Transverse colon (tissue), 4 donors: Measurements from ENCODE around the gene UVRAG. TPM values are rescaled to one million over a fixed set of nuclear protein-coding genes. Genes with fewer than 3 reads are reported as not detected.
A peak's percentile ranks its signal among the peaks of the same experiment; 100 is the strongest.

Experiments used
- DNase-seq: peaks from one replicate; pipeline ENCODE4 v3.0.0-alpha.2; 2019
- H3K27ac ChIP-seq, 4 donors: fragments of 200-600 bp; sonication (generic); 2 replicates each; pipeline ENCODE4 v1.5.1; 2016 to 2018; ENCODE audit warnings: inconsistent platforms in 4 of 4
- H3K27me3 ChIP-seq: fragments of 200-600 bp; sonication (generic); 2 replicates; pipeline ENCODE4 v1.5.1; 2017; ENCODE audit warnings: inconsistent platforms
- H3K36me3 ChIP-seq, 4 donors: fragments of 200-600 bp; sonication (generic); 2 replicates each; pipeline ENCODE4 v1.5.1; 2017 to 2019; ENCODE audit warnings: inconsistent platforms in 4 of 4
- H3K4me1 ChIP-seq, 4 donors: fragments of 200-600 bp; sonication (generic); 2 replicates each; pipeline ENCODE4 v1.5.1; 2017 to 2020; ENCODE audit warnings: inconsistent platforms in 4 of 4
- H3K4me3 ChIP-seq, 4 donors: fragments of 200-600 bp; sonication (generic); 1 replicate in 1 of 4; 2 replicates in 3 of 4; pipeline versions ENCODE4 v1.5.1 to v1.6.1; 2017 to 2019; ENCODE audit warnings: inconsistent platforms in 4 of 4
- H3K9me3 ChIP-seq, 2 donors: fragments of 200-600 bp; sonication (generic); 2 replicates each; pipeline ENCODE4 v1.5.1; 2017 to 2019; ENCODE audit warnings: inconsistent platforms in 2 of 2
- CTCF ChIP-seq, 5 experiments: fragments of 200-600 bp in 3 of 5; fragments of 450-650 bp in 2 of 5; sonication (generic) in 3 of 5; IDR thresholded peaks; 1 replicate in 2 of 5; 2 replicates in 3 of 5; pipeline ENCODE4 v1.5.1; 2016 to 2017; ENCODE audit warnings: antibody characterized with exemption in 5 of 5, inconsistent platforms in 3 of 5, mild to moderate bottlenecking in 2 of 5, moderate library complexity in 1 of 5
- EP300 ChIP-seq: sonication (generic); formaldehyde crosslinking; IDR thresholded peaks from one replicate; pipeline ENCODE4 v1.6.1; 2017; ENCODE audit warnings: antibody characterized with exemption, low read depth
- POLR2A ChIP-seq: fragments of 450-650 bp; IDR thresholded peaks from one replicate; pipeline ENCODE4 v1.6.1; 2016; ENCODE audit warnings: antibody characterized with exemption, mild to moderate bottlenecking, moderate library complexity
- POLR2AphosphoS5 ChIP-seq, 3 donors: sonication (generic); formaldehyde crosslinking; IDR thresholded peaks; one replicate each; pipeline ENCODE4 v1.6.1; 2016; ENCODE audit warnings: antibody characterized with exemption in 3 of 3
- WGBS, 2 donors: methylation state at CpG; one replicate each; pipeline ENCODE4 v1.1.5; 2018; ENCODE audit warnings: low coverage in 1 of 2; 5-methylcytosine and 5-hydroxymethylcytosine counted together
- in situ Hi-C, 4 donors: fragments of 200-750 bp; cut with MboI; loops; one replicate each; pipeline versions ENCODE4 v1.15.0 to v1.15.1; 2017; ENCODE audit warnings: low sequenced_read_pairs in 3 of 4, low pct_ligation_motif_present in 1 of 4, low pct_unique_long_range_greater_than_20kb in 1 of 4
- intact Hi-C: fragments of 100-400 bp; cut with DNase I; formaldehyde crosslinking; loops from one replicate; pipeline ENCODE4 v1.15.1; 2023; ENCODE audit warnings: low total_unique reads
- total RNA-seq, 4 donors: library from RNA; depleted of rRNA; stranded (reverse); fragments of >200 nt; gene quantifications; one replicate each; pipeline ENCODE4 v1.1.0, GENCODE V29; 2016

Gene UVRAG
- total RNA-seq, 4 donors from 2014 or later: 12.7 to 34.6 (median 19.3) TPM

- H3K27ac ChIP-seq: no peak overlapping the region
- intact Hi-C loops (no loop called here), in situ Hi-C loops (no loop called here)
- WGBS, 2 donors: 79 to 83% methylated on average over 1 to 6 of the region's 6 CpGs
- H3K4me3 ChIP-seq: no peak overlapping the region
- H3K36me3 ChIP-seq: no peaks in the 10 kb centered on the region
- peak; percentile 14 for DNase-seq
- peaks cover 11% of the 10 kb centered on the region for H3K27me3 ChIP-seq
- peaks cover 10 to 17% (median 15%) of the 10 kb centered on the region in 4 donors for H3K4me1 ChIP-seq
- TF ChIP-seq POLR2A (no peak), EP300 (no peak), CTCF (IDR thresholded peaks at IDR 0.05) (no peak), POLR2AphosphoS5 (IDR thresholded peaks at IDR 0.05) (no peak)
- H3K9me3 ChIP-seq: no peaks in the 10 kb centered on the region
These were observed 43.2 kb upstream of the UVRAG start for GRCh38 chr11:75771646-75772410.

- peak; percentile 18 for DNase-seq
- 50 to 66% methylated on average over 3 to 5 of the region's 5 CpGs for WGBS, 2 donors
- Histone ChIP-seq H3K36me3 (no peaks in the 10 kb centered on the region), H3K27ac (no peak overlapping the region), H3K9me3 (no peaks in the 10 kb centered on the region), H3K4me3 (no peak overlapping the region), H3K27me3 (peaks cover 4% of the 10 kb centered on the region), H3K4me1 (peaks cover 2 to 5% (median 5%) of the 10 kb centered on the region in 4 donors)
- TF ChIP-seq POLR2A: no peak
- no peak for TF ChIP-seq EP300
- no peak for TF ChIP-seq POLR2AphosphoS5 (IDR thresholded peaks at IDR 0.05)
- TF ChIP-seq CTCF (IDR thresholded peaks at IDR 0.05): no peak
- intact Hi-C loops: no loop called here
- in situ Hi-C loops: no loop called here
These were observed 41.2 kb upstream of the UVRAG start for GRCh38 chr11:75773595-75774353.

- Histone ChIP-seq H3K27me3 (no peaks in the 10 kb centered on the region), H3K9me3 (no peaks in the 10 kb centered on the region), H3K27ac (no peak overlapping the region), H3K4me1 (no peaks in the 10 kb centered on the region), H3K36me3 (no peaks in the 10 kb centered on the region), H3K4me3 (no peak overlapping the region)
- in situ Hi-C loops: no loop called here
- intact Hi-C loops: no loop called here
- WGBS, 2 donors: 80 to 96% methylated on average over 1 to 3 of the region's 3 CpGs
- no peak for DNase-seq
- TF ChIP-seq POLR2AphosphoS5 (IDR thresholded peaks at IDR 0.05) (no peak), CTCF (IDR thresholded peaks at IDR 0.05) (no peak), EP300 (no peak), POLR2A (no peak)
These were observed 40.0 kb upstream of the UVRAG start for GRCh38 chr11:75775056-75775455.

GRCh38 chr11:75776546-75776945 is 38.5 kb upstream of the UVRAG start:
- no peak for TF ChIP-seq EP300
- no peak for TF ChIP-seq POLR2AphosphoS5 (IDR thresholded peaks at IDR 0.05)
- no peak for TF ChIP-seq POLR2A
- no peak for TF ChIP-seq CTCF (IDR thresholded peaks at IDR 0.05)
- 87% methylated on average over 3 of the region's 4 CpGs; no CpG with 5 or more reads in 1 of the 2 donors for WGBS, 2 donors
- intact Hi-C loops (no loop called here), in situ Hi-C loops (no loop called here)
- no peak for DNase-seq
- Histone ChIP-seq H3K27me3 (no peaks in the 10 kb centered on the region), H3K4me3 (no peak overlapping the region), H3K4me1 (no peaks in the 10 kb centered on the region), H3K9me3 (no peaks in the 10 kb centered on the region), H3K36me3 (no peaks in the 10 kb centered on the region), H3K27ac (no peak overlapping the region)
